Measurements from ENCODE around the gene YAE1.

DNA sequence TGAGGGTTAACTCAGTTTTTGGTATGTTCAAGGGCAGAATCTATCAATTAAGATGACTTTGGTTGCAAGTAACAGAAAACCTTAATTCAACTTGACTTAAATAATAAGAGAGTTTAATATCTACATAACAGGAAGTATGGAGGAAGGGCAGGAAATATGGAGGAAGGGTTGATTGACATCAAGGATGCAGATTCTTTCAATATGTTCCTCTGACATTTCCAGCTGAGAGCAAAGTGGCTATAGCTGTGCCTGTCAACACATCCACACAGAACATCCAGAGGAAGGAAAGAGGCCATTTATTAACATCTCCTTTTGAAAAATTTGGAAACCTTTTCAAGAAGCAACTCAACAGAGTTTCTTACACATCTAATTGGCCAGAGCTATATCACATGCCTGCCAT lies 37.7 kb downstream of the YAE1 start:
- TF ChIP-seq TAF1 (IDR thresholded peaks at IDR 0.05; ENCODE audit: low read depth, low read length), result no peak
- TF ChIP-seq HDAC2 (IDR thresholded peaks at IDR 0.05; ENCODE audit: borderline replicate concordance in 1 of 2, low read depth in 2 of 2, low read length in 2 of 2), result no peak
- no peak for TF ChIP-seq EZH2 (IDR thresholded peaks at IDR 0.05; ENCODE audit: low read depth, low read length, severe bottlenecking)
- TF ChIP-seq POLR2AphosphoS5 (IDR thresholded peaks at IDR 0.05; ENCODE audit: low read depth, low read length), result no peak
